GM12878 (cell line): ENCODE results near the gene MRPS27. TPM values are rescaled to one million over a fixed set of nuclear protein-coding genes. Genes with fewer than 3 reads are reported as not detected.

Experiments used
- ATAC-seq: fragments of 200-7000 bp; cut with Tn5 transposase; 3 replicates; pipeline ENCODE4 v1.9.1; 2020; ENCODE audit warnings: mild to moderate bottlenecking, moderate library complexity
- BruUV-seq: library from RNA; stranded (reverse); fragments of 400-500 nt; replicated peaks from 2 replicates; lab custom pipeline; 2021; lab: Mats Ljungman, UMichigan
- CTCF ChIA-PET: fragments of 300-600 bp; sonication (Branson Sonifier 250); formaldehyde crosslinking; extraction: SDS; loops from one replicate; lab custom pipeline; 2021; ENCODE audit warnings: inconsistent platforms; lab: Yijun Ruan, JAX
- POLR2A ChIA-PET: fragments of 350-600 bp; formaldehyde crosslinking; extraction: SDS; loops from one replicate; lab custom pipeline; 2021; ENCODE audit warnings: inconsistent platforms; lab: Charles Lee
- RAD21 ChIA-PET: fragments of 300-600 bp; sonication (Branson Sonifier 250); formaldehyde crosslinking; loops from one replicate; lab custom pipeline; 2023; ENCODE audit warnings: antibody characterized with exemption; ENCODE audit not compliant: unreplicated experiment; lab: Charles Lee
- SMC1A ChIA-PET: fragments of 300-600 bp; sonication (Branson Sonifier 250); formaldehyde crosslinking; loops from one replicate; lab custom pipeline; 2023; ENCODE audit not compliant: unreplicated experiment, uncharacterized antibody; lab: Charles Lee
- DNase-seq: peaks from one replicate; pipeline ENCODE4 v3.0.0-alpha.2; 2011; ENCODE audit warnings: low read depth, low spot score
- FAIRE-seq: peaks from 3 replicates; lab custom pipeline; 2011; peaks lifted over from hg19 to GRCh38; lab: Jason Lieb, UNC
- H2AFZ ChIP-seq: 2 replicates; pipeline ENCODE4 v1.6.0; 2011; ENCODE audit warnings: low read depth, low read length, control low read depth; ENCODE audit not compliant: control insufficient read depth
- H3K27ac ChIP-seq: 2 replicates; pipeline ENCODE4 v1.5.1; 2011; ENCODE audit warnings: control low read depth; ENCODE audit not compliant: control insufficient read depth, insufficient read depth
- H3K27me3 ChIP-seq, 2 experiments: replicated peaks in 1 of 2; 2 replicates each; pipeline versions ENCODE4 v1.6.0 to v1.6.1; 2011; ENCODE audit warnings: low read length in 1 of 2; ENCODE audit not compliant: control insufficient read depth in 2 of 2, insufficient read depth in 2 of 2
- H3K36me3 ChIP-seq, 2 experiments: 2 replicates each; pipeline ENCODE4 v1.5.1; 2011; ENCODE audit warnings: low read length in 1 of 2; ENCODE audit not compliant: control insufficient read depth in 2 of 2, insufficient read depth in 2 of 2
- H3K4me1 ChIP-seq: 2 replicates; pipeline ENCODE4 v1.6.1; 2011; ENCODE audit warnings: mild to moderate bottlenecking, low read length, moderate library complexity, mixed read lengths; ENCODE audit not compliant: control insufficient read depth, insufficient read depth
- H3K4me2 ChIP-seq: 2 replicates; pipeline ENCODE4 v1.6.0; 2011; ENCODE audit warnings: control low read depth; ENCODE audit not compliant: control insufficient read depth, insufficient read depth
- H3K4me3 ChIP-seq: fragments of 200-600 bp; sonication (generic); 2 replicates; pipeline ENCODE4 v1.5.1; 2016
- H3K79me2 ChIP-seq: 2 replicates; pipeline ENCODE4 v1.6.0; 2011; ENCODE audit warnings: low read length; ENCODE audit not compliant: control insufficient read depth, insufficient read depth
- H3K9ac ChIP-seq: 2 replicates; pipeline ENCODE4 v1.8.0; 2011; ENCODE audit warnings: low read length, control low read depth, mixed read lengths; ENCODE audit not compliant: control insufficient read depth, insufficient read depth
- H3K9me3 ChIP-seq: replicated peaks from 3 replicates; pipeline ENCODE4 v1.5.1; 2011; ENCODE audit warnings: mild to moderate bottlenecking, low read length; ENCODE audit not compliant: control insufficient read depth, insufficient read depth
- H4K20me1 ChIP-seq: 2 replicates; pipeline ENCODE4 v1.6.0; 2011; ENCODE audit not compliant: control insufficient read depth, insufficient read depth
- EZH2 ChIP-seq: IDR thresholded peaks from 2 replicates; pipeline ENCODE4 v1.6.1; 2012; ENCODE audit warnings: low read depth, mild to moderate bottlenecking, control low read depth, inconsistent platforms, low read length, borderline replicate concordance; ENCODE audit not compliant: control insufficient read depth
- HCFC1 ChIP-seq: fragments of 150-350 bp; IDR thresholded peaks from 2 replicates; pipeline ENCODE4 v1.6.1; 2014; ENCODE audit warnings: low read length
- HDGF ChIP-seq: fragments of 450-650 bp; IDR thresholded peaks from 2 replicates; pipeline ENCODE4 v1.6.1; 2016; ENCODE audit warnings: antibody characterized with exemption
- KDM1A ChIP-seq: fragments of 200-600 bp; sonication (generic); IDR thresholded peaks from 2 replicates; pipeline ENCODE4 v1.6.1; 2016; ENCODE audit warnings: borderline replicate concordance
- NR2C1 ChIP-seq: fragments of 450-650 bp; IDR thresholded peaks from 2 replicates; pipeline ENCODE4 v1.6.1; 2017; ENCODE audit warnings: antibody characterized with exemption, mild to moderate bottlenecking, moderate library complexity
- NR2C2 ChIP-seq: IDR thresholded peaks from 2 replicates; pipeline ENCODE4 v1.6.1; 2011; ENCODE audit warnings: borderline replicate concordance, low read depth; ENCODE audit not compliant: control insufficient read depth, insufficient read length
- PKNOX1 ChIP-seq: fragments of 450-650 bp; IDR thresholded peaks from 2 replicates; pipeline ENCODE4 v1.6.1; 2016; ENCODE audit warnings: mild to moderate bottlenecking
- RELA ChIP-seq: fragments of 450-650 bp; IDR thresholded peaks from 2 replicates; pipeline ENCODE4 v1.8.0; 2014; ENCODE audit warnings: borderline replicate concordance; ENCODE audit not compliant: partially characterized antibody
- STAT3 ChIP-seq: IDR thresholded peaks from 2 replicates; pipeline ENCODE4 v1.6.1; 2011; ENCODE audit warnings: low read depth, low read length, improper control_type of control experiment
- SUZ12 ChIP-seq: fragments of 200-600 bp; sonication (generic); IDR thresholded peaks from one replicate; pipeline ENCODE4 v1.6.1; 2018; ENCODE audit warnings: antibody characterized with exemption, mild to moderate bottlenecking; ENCODE audit not compliant: unreplicated experiment
- WGBS: methylation state at CpG from one replicate; pipeline ENCODE4 v1.1.6; 2016; ENCODE audit warnings: low lambda C conversion rate; ENCODE audit not compliant: insufficient replicate concordance, insufficient coverage; ENCODE audit errors: missing lambda C conversion rate; 5-methylcytosine and 5-hydroxymethylcytosine counted together
- in situ Hi-C: fragments of 300-500 bp; cut with MboI; formaldehyde crosslinking; loops from 9 replicates; pipeline ENCODE4 v1.14.3; 2018; ENCODE audit warnings: mixed read lengths
- intact Hi-C: fragments of 100-400 bp; cut with micrococcal nuclease; formaldehyde crosslinking; loops from one replicate; pipeline ENCODE4 v1.14.2; 2022; ENCODE audit not compliant: unreplicated experiment
- polyA plus RNA-seq, 11 experiments: library from polyadenylated mRNA; depleted of rRNA in 4 of 11; unstranded in 6 of 11; stranded (reverse) in 5 of 11; fragments of >200 nt; fragmentation: Nextera tagmentation in 4 of 11; fragmentation: Illumina TruSeq in 1 of 11; extraction: Ambion mirVana in 4 of 11; extraction: Trizol in 1 of 11; gene quantifications; 1 replicate in 1 of 11; 2 replicates in 10 of 11; pipeline versions ENCODE4 v1.2.1 to v1.2.3, GENCODE V29; 2011 to 2016; ENCODE audit warnings: inconsistent platforms in 2 of 11, missing spikeins in 2 of 11, low read depth in 1 of 11
- total RNA-seq, 4 experiments: library from RNA; depleted of rRNA in 3 of 4; stranded (reverse); fragments of >200 nt in 3 of 4; fragmentation: Illumina TruSeq in 1 of 4; extraction: Trizol in 1 of 4; gene quantifications; 2 replicates each; pipeline versions ENCODE4 v1.2.1 to v1.2.3, GENCODE V29; 2013 to 2021
- TF ChIP-seq, protein P1 (sequence below): fragments of 450-650 bp; IDR thresholded peaks from 2 replicates; pipeline ENCODE4 v1.6.1; 2016; ENCODE audit warnings: mild to moderate bottlenecking, moderate library complexity, borderline replicate concordance
- TF ChIP-seq, protein P2 (sequence below): IDR thresholded peaks from 2 replicates; pipeline ENCODE4 v1.6.1; 2012; ENCODE audit warnings: low read depth, low read length, improper control_type of control experiment

Gene MRPS27
- total and polyA plus RNA-seq, 10 of the 15 experiments (the other 5 are each of a cell fraction or from before 2014, with no cell fraction given), result 61.0 to 128 (median 93.0) TPM

GRCh38 chr5:72188166-72188565, 131.9 kb downstream of the MRPS27 start:
- Histone ChIP-seq H3K9me3 (no peaks in the 10 kb centered on the region; the same call in 2 of the 3 replicates), H3K4me3 (no peak overlapping the region), H3K4me1 (no peaks in the 10 kb centered on the region), H3K4me2 (no peak overlapping the region), H3K27ac (no peak overlapping the region), H2AFZ (no peak overlapping the region), H3K27me3 (peaks cover 4 to 7% of the 10 kb centered on the region in 2 experiments; a peak in 2 of 4 replicates), H3K36me3 (no peaks in the 10 kb centered on the region), H3K9ac (no peak overlapping the region), H3K79me2 (no peaks in the 10 kb centered on the region), H4K20me1 (no peaks in the 10 kb centered on the region)
- in situ Hi-C loops, result no loop called here
- ChIA-PET CTCF (no interaction called here), SMC1A (interaction anchor here (1.0 to 1.1 kb wide), 2 partner anchors 12 to 89 kb away, joined by 3 read pairs; no protein-coding TSS in a partner anchor), RAD21 (no interaction called here), POLR2A (no interaction called here)
- WGBS, result 67% methylated on average over 2 of the region's 2 CpGs
- no TSS peak for BruUV-seq
- FAIRE-seq, result no peak
- no peak for ATAC-seq
- DNase-seq, result no peak
- intact Hi-C loops, result no loop called here
- TF ChIP-seq SUZ12, result no peak
- TF ChIP-seq NR2C2, result no peak
- no peak for TF ChIP-seq NR2C1
- TF ChIP-seq, protein P1, sequence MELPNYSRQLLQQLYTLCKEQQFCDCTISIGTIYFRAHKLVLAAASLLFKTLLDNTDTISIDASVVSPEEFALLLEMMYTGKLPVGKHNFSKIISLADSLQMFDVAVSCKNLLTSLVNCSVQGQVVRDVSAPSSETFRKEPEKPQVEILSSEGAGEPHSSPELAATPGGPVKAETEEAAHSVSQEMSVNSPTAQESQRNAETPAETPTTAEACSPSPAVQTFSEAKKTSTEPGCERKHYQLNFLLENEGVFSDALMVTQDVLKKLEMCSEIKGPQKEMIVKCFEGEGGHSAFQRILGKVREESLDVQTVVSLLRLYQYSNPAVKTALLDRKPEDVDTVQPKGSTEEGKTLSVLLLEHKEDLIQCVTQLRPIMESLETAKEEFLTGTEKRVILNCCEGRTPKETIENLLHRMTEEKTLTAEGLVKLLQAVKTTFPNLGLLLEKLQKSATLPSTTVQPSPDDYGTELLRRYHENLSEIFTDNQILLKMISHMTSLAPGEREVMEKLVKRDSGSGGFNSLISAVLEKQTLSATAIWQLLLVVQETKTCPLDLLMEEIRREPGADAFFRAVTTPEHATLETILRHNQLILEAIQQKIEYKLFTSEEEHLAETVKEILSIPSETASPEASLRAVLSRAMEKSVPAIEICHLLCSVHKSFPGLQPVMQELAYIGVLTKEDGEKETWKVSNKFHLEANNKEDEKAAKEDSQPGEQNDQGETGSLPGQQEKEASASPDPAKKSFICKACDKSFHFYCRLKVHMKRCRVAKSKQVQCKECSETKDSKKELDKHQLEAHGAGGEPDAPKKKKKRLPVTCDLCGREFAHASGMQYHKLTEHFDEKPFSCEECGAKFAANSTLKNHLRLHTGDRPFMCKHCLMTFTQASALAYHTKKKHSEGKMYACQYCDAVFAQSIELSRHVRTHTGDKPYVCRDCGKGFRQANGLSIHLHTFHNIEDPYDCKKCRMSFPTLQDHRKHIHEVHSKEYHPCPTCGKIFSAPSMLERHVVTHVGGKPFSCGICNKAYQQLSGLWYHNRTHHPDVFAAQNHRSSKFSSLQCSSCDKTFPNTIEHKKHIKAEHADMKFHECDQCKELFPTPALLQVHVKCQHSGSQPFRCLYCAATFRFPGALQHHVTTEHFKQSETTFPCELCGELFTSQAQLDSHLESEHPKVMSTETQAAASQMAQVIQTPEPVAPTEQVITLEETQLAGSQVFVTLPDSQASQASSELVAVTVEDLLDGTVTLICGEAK, result no peak
- TF ChIP-seq KDM1A, result no peak
- no peak for TF ChIP-seq RELA
- TF ChIP-seq EZH2, result no peak
- TF ChIP-seq PKNOX1, result no peak
- no peak for TF ChIP-seq STAT3
- TF ChIP-seq, protein P2, sequence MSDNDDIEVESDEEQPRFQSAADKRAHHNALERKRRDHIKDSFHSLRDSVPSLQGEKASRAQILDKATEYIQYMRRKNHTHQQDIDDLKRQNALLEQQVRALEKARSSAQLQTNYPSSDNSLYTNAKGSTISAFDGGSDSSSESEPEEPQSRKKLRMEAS, result no peak
- no peak for TF ChIP-seq HCFC1
- no peak for TF ChIP-seq HDGF
